Muscle of back (tissue), 11 donors: ENCODE data around the gene SF3B2. TPM values are rescaled to one million over a fixed set of nuclear protein-coding genes. Genes with fewer than 3 reads are reported as not detected.
A peak's percentile ranks its signal among the peaks of the same experiment; 100 is the strongest.

Experiments used
- DNase-seq, 3 donors: peaks; one replicate each; pipeline versions ENCODE4 v3.0.0 to v3.0.0-alpha.2; 2013
- polyA plus RNA-seq, 10 donors: library from polyadenylated mRNA; unstranded; fragments of 120-200 nt; gene quantifications; one replicate each; pipeline ENCODE4 v1.2.1, GENCODE V29; 2013; ENCODE audit not compliant: insufficient read length in 10 of 10

The SF3B2 gene
- polyA plus RNA-seq, 10 donors, result 119 to 163 (median 138) TPM

- no peak for DNase-seq
Observed at GRCh38 chr11:66047541-66048365, 4.4 kb upstream of the SF3B2 start.

GRCh38 chr11:66048547-66049323, 3.4 kb upstream of the SF3B2 start, which contains the start of gene GAL3ST3:
Gene GAL3ST3, minus strand, starts transcription at chr11:66049161. Its CDS starts 3,746 bp downstream, at chr11:66045415.
- peak in 1 of 3 donors; percentile 20 for DNase-seq

GRCh38 chr11:66050581-66051231, 1.5 kb upstream of the SF3B2 start:
- DNase-seq, result no peak

GRCh38 chr11:66051371-66051765, 796 bp upstream of the SF3B2 start:
- DNase-seq, result no peak

- no peak for DNase-seq
Observed at GRCh38 chr11:66052664-66052982, 459 bp downstream of the SF3B2 start.

- DNase-seq, result no peak
Observed at GRCh38 chr11:66055021-66055420, 2.9 kb downstream of the SF3B2 start.

GRCh38 chr11:66056501-66056900, 4.3 kb downstream of the SF3B2 start:
- DNase-seq, result no peak

GRCh38 chr11:66059966-66060680, 8.0 kb downstream of the SF3B2 start:
- DNase-seq, result no peak

- no peak for DNase-seq
Observed at GRCh38 chr11:66061268-66061667, 9.1 kb downstream of the SF3B2 start.

- no peak for DNase-seq
Observed at GRCh38 chr11:66062408-66062807, 10.2 kb downstream of the SF3B2 start.

- DNase-seq, result no peak
Observed at GRCh38 chr11:66063900-66064299, 11.7 kb downstream of the SF3B2 start.

- DNase-seq, result no peak
Observed at GRCh38 chr11:66064571-66064970, 12.4 kb downstream of the SF3B2 start.

GRCh38 chr11:66066751-66067150, 14.6 kb downstream of the SF3B2 start:
- DNase-seq, result no peak

- DNase-seq, result no peak
Observed at GRCh38 chr11:66067640-66068039, 15.5 kb downstream of the SF3B2 start.

GRCh38 chr11:66068154-66068821, 16.1 kb downstream of the SF3B2 start:
- peak; percentile 47 to 78 (median 71) for DNase-seq

- peak in 2 of 3 donors; percentile 37 to 38 for DNase-seq
Observed at GRCh38 chr11:66068923-66069714, 17.0 kb downstream of the SF3B2 start.

GRCh38 chr11:66069715-66070603, 17.8 kb downstream of the SF3B2 start, which contains the start of gene PACS1:
Gene PACS1, plus strand, starts transcription at chr11:66070272. Its CDS starts 215 bp downstream, at chr11:66070487.
- peak; percentile 66 to 89 (median 87) for DNase-seq

GRCh38 chr11:66070604-66071380, 18.6 kb downstream of the SF3B2 start:
- peak in 2 of 3 donors; percentile 62 to 75 for DNase-seq
